IPS DF 19.7 (cell line): ENCODE data around the gene EXOC4.

Experiments used
- DNase-seq: peaks from one replicate; pipeline ENCODE4 v3.0.0-alpha.2; 2013; ENCODE audit warnings: low read depth, low spot score

The EXOC4 gene

GRCh38 chr7:133535308-133535707 lies 282.4 kb downstream of the EXOC4 start:
- no peak for DNase-seq

- no peak for DNase-seq
These were observed 283.6 kb downstream of the EXOC4 start for GRCh38 chr7:133536450-133536849.

GRCh38 chr7:133539016-133539415 lies 286.1 kb downstream of the EXOC4 start:
- no peak for DNase-seq

- no peak for DNase-seq
These were observed 287.4 kb downstream of the EXOC4 start for GRCh38 chr7:133540096-133540860.

- DNase-seq, result no peak
These were observed 289.4 kb downstream of the EXOC4 start for GRCh38 chr7:133542209-133542780.

GRCh38 chr7:133543657-133544056 lies 290.8 kb downstream of the EXOC4 start:
- DNase-seq, result no peak

- no peak for DNase-seq
These were observed 292.7 kb downstream of the EXOC4 start for GRCh38 chr7:133545618-133546017.

- DNase-seq, result no peak
These were observed 295.1 kb downstream of the EXOC4 start for GRCh38 chr7:133547981-133548380.

GRCh38 chr7:133549633-133550032 lies 296.8 kb downstream of the EXOC4 start:
- no peak for DNase-seq

GRCh38 chr7:133550145-133550544 lies 297.3 kb downstream of the EXOC4 start:
- DNase-seq, result no peak

- no peak for DNase-seq
These were observed 297.9 kb downstream of the EXOC4 start for GRCh38 chr7:133550811-133551210.

- DNase-seq, result no peak
These were observed 298.6 kb downstream of the EXOC4 start for GRCh38 chr7:133551466-133551865.

GRCh38 chr7:133552079-133552478 lies 299.2 kb downstream of the EXOC4 start:
- DNase-seq, result no peak

- no peak for DNase-seq
These were observed 301.5 kb downstream of the EXOC4 start for GRCh38 chr7:133554330-133554729.

GRCh38 chr7:133556048-133556447 lies 303.2 kb downstream of the EXOC4 start:
- DNase-seq, result no peak

GRCh38 chr7:133556553-133556952 lies 303.7 kb downstream of the EXOC4 start:
- DNase-seq, result no peak

- DNase-seq, result no peak
These were observed 308.0 kb downstream of the EXOC4 start for GRCh38 chr7:133560900-133561299.

GRCh38 chr7:133561396-133561795 lies 308.5 kb downstream of the EXOC4 start:
- DNase-seq, result no peak

GRCh38 chr7:133562621-133563020 lies 309.7 kb downstream of the EXOC4 start:
- no peak for DNase-seq

- DNase-seq, result no peak
These were observed 310.4 kb downstream of the EXOC4 start for GRCh38 chr7:133563251-133563650.

- no peak for DNase-seq
These were observed 311.6 kb downstream of the EXOC4 start for GRCh38 chr7:133564484-133564883.

GRCh38 chr7:133568544-133568943 lies 315.7 kb downstream of the EXOC4 start:
- no peak for DNase-seq

- no peak for DNase-seq
These were observed 317.4 kb downstream of the EXOC4 start for GRCh38 chr7:133570321-133570720.
